Natural killer cell treated with Interleukin-12 subunit alpha and Interleukin-12 subunit beta and Interleukin-15 and Interleukin-18, amount 100 ng/mL, for 72 hours (primary cell): ENCODE measurements around the gene CENPW. TPM values are rescaled to one million over a fixed set of nuclear protein-coding genes. Genes with fewer than 3 reads are reported as not detected.

Experiments
- ATAC-seq, 2 donors: fragments of 150-1000 bp; cut with Tn5 transposase in 1 of 2; sonication (Bioruptor Pico), chemical (Tn5 transposase) in 1 of 2; 2 replicates each; pipeline ENCODE4 v1.10.0; 2021
- DNase-seq: peaks from one replicate; pipeline ENCODE4 v3.0.0; 2022; ENCODE audit warnings: low spot score
- H3K27ac Mint-ChIP-seq, 2 donors: 1 replicate in 1 of 2; 2 replicates in 1 of 2; pipeline ENCODE4 v1.8.0; 2022; ENCODE audit warnings: mixed read lengths in 2 of 2, mild to moderate bottlenecking in 1 of 2, moderate library complexity in 1 of 2
- H3K27me3 Mint-ChIP-seq, 2 donors: 1 replicate in 1 of 2; 2 replicates in 1 of 2; pipeline ENCODE4 v1.8.0; 2022; ENCODE audit warnings: mixed read lengths in 2 of 2
- H3K36me3 Mint-ChIP-seq: one replicate; pipeline ENCODE4 v1.8.0; 2022; ENCODE audit warnings: mixed read lengths
- H3K4me1 Mint-ChIP-seq, 2 donors: 1 replicate in 1 of 2; 2 replicates in 1 of 2; pipeline ENCODE4 v1.8.0; 2022; ENCODE audit warnings: low read depth in 2 of 2, mixed read lengths in 2 of 2, mild to moderate bottlenecking in 1 of 2
- H3K4me3 Mint-ChIP-seq: one replicate; pipeline ENCODE4 v1.8.0; 2022; ENCODE audit warnings: mixed read lengths
- H3K9me3 Mint-ChIP-seq: 2 replicates; pipeline ENCODE4 v1.8.0; 2022; ENCODE audit warnings: mixed read lengths
- total RNA-seq, 2 donors: library from RNA; stranded (reverse); gene quantifications; one replicate each; pipeline ENCODE4 v1.2.3, GENCODE V29; 2022

CENPW gene
- total RNA-seq, 2 donors from 2014 or later: 36.2 to 50.4 TPM

DNA sequence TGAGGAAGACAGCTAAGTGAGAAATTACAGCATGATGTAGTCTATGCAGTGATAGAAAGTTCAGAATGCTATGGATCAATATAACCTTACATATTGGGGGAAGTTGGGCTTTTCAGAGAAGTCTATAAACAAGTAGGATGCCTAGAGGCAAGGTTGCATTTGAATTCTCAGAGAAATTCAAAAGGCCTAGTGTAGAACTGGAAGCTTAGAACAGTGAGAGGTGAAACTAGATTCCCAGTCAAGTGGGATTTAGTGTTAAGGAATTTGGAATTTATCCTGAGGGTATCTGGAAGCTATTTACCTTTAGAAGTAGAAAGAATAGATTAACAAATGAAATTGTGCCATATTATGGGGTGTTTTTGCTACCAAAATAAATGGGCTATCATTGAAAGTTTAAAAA is 4.3 kb downstream of the CENPW start:
- H3K27ac Mint-ChIP-seq: no peak overlapping the region
- DNase-seq: no peak
- H3K4me1 Mint-ChIP-seq: peaks cover 4 to 12% of the 10 kb centered on the region in 2 donors
- no peaks in the 10 kb centered on the region for H3K27me3 Mint-ChIP-seq
- H3K9me3 Mint-ChIP-seq: no peaks in the 10 kb centered on the region
- no peak for ATAC-seq
- no peaks in the 10 kb centered on the region for H3K36me3 Mint-ChIP-seq
- no peak overlapping the region for H3K4me3 Mint-ChIP-seq

DNA sequence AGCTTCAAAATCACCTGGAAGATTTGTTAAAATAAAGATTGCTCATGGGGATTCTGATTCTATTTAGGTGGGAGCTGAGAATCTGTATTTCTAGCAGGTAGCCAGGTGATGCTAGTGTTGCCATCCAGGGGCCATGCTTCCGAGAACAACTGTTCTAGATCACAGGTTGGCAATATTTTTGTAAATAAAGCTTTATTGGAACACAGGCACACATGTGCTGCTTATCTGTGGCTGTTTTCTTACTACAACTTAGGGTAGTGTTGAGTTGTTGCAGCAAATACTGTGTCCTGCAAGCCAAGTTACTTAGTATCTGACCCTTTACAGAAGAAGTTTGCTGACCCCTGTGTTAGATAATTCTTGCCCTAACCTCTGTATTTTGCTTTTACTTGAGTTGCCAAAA is 12.0 kb downstream of the CENPW start:
- H3K27me3 Mint-ChIP-seq: no peaks in the 10 kb centered on the region
- no peak for ATAC-seq
- no peaks in the 10 kb centered on the region for H3K36me3 Mint-ChIP-seq
- H3K4me3 Mint-ChIP-seq: no peak overlapping the region
- no peak for DNase-seq
- no peaks in the 10 kb centered on the region for H3K9me3 Mint-ChIP-seq
- H3K27ac Mint-ChIP-seq: no peak overlapping the region
- H3K4me1 Mint-ChIP-seq: no peaks in the 10 kb centered on the region

DNA sequence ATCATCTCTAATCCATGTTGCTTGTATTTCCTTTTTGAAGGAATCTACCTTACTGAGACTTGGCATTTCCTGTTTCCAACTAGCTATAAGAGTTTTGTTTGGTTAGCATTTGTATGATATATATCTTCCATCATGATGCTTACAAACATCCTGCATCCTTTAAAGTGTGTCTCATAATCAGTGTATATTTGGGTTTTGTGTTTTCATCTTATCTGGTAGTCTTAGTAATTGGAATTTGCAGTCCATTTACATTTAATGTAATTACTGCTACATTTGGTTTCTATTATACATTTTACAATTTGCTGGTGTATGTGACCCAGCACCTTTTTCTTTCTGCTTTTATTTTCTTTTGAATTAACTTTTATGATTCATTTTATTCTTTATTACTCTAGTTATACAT is 12.6 kb downstream of the CENPW start:
- no peaks in the 10 kb centered on the region for H3K27me3 Mint-ChIP-seq
- no peak overlapping the region for H3K27ac Mint-ChIP-seq
- no peak for ATAC-seq
- DNase-seq: no peak
- no peaks in the 10 kb centered on the region for H3K9me3 Mint-ChIP-seq
- no peaks in the 10 kb centered on the region for H3K36me3 Mint-ChIP-seq
- H3K4me1 Mint-ChIP-seq: no peaks in the 10 kb centered on the region
- H3K4me3 Mint-ChIP-seq: no peak overlapping the region

DNA sequence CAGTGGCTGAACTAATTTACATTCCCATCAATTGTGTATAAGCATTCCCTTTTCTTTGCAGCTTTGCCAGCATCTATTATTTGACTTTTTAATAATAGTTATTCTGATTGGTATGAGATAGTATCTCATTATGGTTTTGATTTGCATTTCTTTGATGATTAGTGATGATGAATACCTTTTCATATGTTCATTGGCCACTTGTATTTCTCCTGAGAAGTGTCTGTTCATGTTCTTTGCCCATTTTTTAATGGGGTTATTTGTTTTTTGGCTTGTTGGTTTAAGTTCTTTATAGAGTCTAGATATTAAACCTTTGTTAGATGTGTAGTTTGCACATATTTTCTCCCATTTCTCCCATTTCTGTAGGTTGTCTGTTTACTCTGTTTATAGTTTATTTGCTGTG is 16.6 kb downstream of the CENPW start:
- Mint-ChIP-seq H3K36me3 (peaks cover 18% of the 10 kb centered on the region), H3K27me3 (no peaks in the 10 kb centered on the region), H3K9me3 (peaks cover 18% of the 10 kb centered on the region), H3K4me3 (no peak overlapping the region), H3K27ac (no peak overlapping the region), H3K4me1 (no peaks in the 10 kb centered on the region)
- no peak for ATAC-seq
- no peak for DNase-seq

DNA sequence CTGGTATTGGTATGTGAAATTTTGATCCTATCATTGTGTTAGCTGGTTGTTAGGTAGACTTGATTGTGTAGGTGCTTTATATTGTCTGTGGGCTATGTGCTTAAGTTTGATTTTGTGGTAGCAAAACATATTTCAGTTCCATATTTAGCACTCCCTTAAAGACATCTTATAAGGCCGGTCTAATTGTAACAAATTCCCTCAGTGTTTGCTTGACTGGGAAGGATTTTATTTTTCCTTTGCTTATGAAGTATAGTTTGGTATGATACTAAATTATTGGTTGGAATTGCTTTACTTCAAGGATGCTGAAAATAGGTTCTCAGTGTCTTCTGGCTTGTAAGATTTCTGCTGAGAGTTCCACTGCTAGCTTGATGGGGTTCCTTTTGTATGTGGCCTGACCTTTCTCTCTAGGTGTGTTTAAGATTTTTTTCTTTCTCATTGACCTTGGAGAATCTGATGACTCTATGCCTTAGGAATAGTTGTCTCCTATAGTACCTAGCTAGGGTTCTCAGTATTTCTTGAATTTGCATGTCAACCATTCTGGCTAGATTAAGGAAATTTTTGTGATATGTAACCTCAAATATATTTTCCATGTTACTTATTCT is 20.1 kb downstream of the CENPW start:
- Mint-ChIP-seq H3K36me3 (peaks cover 18% of the 10 kb centered on the region), H3K27me3 (no peaks in the 10 kb centered on the region), H3K9me3 (peaks cover 18% of the 10 kb centered on the region), H3K4me3 (no peak overlapping the region), H3K27ac (no peak overlapping the region), H3K4me1 (no peaks in the 10 kb centered on the region)
- ATAC-seq: no peak
- no peak for DNase-seq

DNA sequence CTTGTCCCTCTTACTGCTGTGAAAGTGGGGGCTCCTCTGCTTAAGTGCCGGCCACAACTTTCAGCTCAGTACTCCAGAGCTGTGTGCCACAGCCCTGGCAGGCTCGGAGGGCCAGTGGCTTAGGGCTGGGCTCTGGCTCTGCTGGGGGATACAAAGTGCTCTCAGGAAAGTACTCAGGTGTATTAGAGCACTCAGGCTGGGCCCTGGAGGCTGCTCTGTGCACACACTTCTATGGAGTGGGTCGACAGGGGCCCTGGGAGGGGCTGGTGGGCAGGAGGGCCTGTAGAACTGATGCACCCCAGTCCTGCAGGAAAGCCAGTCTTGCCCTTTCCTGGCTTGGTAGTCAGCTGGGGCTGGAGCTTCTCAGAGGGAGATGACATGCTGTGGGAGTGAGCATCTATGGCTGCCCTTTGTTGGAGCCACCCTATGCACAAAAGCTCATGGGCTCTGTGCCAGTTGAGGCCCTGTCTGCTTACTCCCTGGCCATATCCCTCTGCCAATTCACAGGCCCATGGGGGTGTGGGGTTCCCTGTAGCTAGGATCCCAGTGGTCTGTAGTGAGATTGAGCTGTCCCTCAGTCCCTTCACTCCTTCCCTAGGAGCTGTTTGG is 22.0 kb downstream of the CENPW start:
- Mint-ChIP-seq H3K27me3 (no peaks in the 10 kb centered on the region), H3K27ac (no peak overlapping the region), H3K36me3 (peaks cover 18% of the 10 kb centered on the region), H3K9me3 (peaks cover 18% of the 10 kb centered on the region), H3K4me1 (no peaks in the 10 kb centered on the region), H3K4me3 (no peak overlapping the region)
- DNase-seq (no peak), ATAC-seq (peak in 1 of 2 donors; percentile 15)

DNA sequence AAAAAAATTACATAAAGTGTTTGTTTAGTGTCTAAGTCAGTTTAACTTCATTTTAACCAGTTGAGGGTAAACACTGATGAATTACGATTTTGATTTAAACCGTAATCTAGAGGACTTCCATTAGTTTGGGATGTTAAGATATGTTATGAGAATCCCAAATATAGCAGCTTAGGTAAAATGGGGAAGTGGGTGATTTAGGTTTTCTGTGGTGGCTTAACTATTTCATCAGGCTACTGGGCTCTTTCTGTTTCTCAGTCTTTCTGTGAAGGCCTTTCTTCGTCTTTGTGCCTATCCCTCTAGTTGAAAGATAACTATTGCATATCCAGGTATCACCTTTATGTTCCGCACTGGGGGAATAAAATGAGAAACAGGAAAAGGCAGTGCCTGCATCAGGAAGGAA is 27.9 kb downstream of the CENPW start:
- H3K4me3 Mint-ChIP-seq: no peak overlapping the region
- H3K27ac Mint-ChIP-seq: no peak overlapping the region
- H3K9me3 Mint-ChIP-seq: peaks cover 26% of the 10 kb centered on the region
- no peak for DNase-seq
- no peak for ATAC-seq
- no peaks in the 10 kb centered on the region for H3K4me1 Mint-ChIP-seq
- no peaks in the 10 kb centered on the region for H3K36me3 Mint-ChIP-seq
- H3K27me3 Mint-ChIP-seq: no peaks in the 10 kb centered on the region

DNA sequence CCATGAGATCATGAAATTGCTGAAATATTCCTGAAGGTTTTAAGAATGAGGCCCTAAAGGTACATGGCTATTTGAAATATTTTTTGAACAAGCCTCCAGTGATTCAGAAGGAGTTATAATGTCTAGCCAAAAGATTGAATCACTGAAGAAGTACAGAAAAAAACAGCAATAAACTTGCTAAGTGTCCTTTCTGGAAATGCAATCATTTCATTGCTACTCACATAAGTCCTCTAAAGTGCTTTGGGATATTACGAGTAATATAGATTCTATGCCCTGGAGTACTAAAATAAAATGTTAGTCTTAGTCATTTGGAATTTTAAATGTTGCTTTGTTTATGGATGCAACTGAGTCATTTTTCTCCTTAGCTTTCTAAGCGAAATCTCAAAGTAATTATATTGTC is 32.7 kb downstream of the CENPW start:
- Mint-ChIP-seq H3K4me3 (no peak overlapping the region), H3K4me1 (no peaks in the 10 kb centered on the region), H3K27ac (no peak overlapping the region), H3K36me3 (no peaks in the 10 kb centered on the region), H3K27me3 (no peaks in the 10 kb centered on the region), H3K9me3 (peaks cover 27% of the 10 kb centered on the region)
- ATAC-seq: no peak
- no peak for DNase-seq

DNA sequence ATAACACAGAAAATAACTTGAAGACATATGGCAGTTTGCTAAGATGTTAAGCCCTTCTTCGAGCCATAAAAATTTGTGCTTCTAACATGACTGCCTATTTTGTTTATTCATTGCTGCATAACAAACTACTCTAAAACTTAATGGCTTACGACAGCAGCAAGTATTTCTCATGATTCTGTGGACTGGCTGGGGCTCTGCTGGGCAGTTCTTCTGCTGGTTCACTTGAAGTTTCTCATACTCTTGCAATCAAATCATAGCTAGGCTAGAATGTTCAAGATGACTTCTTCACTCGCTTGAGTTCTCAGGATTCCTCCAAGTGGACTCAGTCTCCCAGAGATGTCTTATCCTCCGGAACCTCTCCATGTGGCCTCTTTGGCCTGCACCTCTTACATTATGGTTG is 33.4 kb downstream of the CENPW start:
- H3K36me3 Mint-ChIP-seq: no peaks in the 10 kb centered on the region
- no peaks in the 10 kb centered on the region for H3K4me1 Mint-ChIP-seq
- no peaks in the 10 kb centered on the region for H3K27me3 Mint-ChIP-seq
- H3K9me3 Mint-ChIP-seq: peaks cover 24% of the 10 kb centered on the region
- no peak overlapping the region for H3K4me3 Mint-ChIP-seq
- H3K27ac Mint-ChIP-seq: no peak overlapping the region
- DNase-seq: no peak
- ATAC-seq: no peak

DNA sequence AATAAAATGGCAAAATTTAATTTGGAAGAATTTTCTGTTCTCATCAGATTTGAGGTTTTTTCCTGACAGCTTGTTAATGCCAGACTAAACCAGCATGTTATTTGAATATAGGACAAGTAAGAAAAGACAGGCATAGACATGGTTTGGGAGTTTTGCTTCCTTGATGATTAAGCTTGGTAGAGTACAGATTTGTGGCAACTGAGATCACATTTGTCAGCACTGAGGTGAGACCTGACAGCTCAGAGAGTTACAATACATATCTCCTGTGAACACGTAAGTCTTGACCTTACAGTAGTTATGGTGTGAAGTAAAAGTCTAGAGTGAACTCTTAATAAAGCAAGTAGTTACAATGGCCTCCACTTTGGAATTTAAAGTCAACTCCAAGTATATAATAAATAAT is 34.5 kb downstream of the CENPW start:
- ATAC-seq (no peak), DNase-seq (no peak)
- Mint-ChIP-seq H3K9me3 (peaks cover 21% of the 10 kb centered on the region), H3K4me3 (no peak overlapping the region), H3K27me3 (no peaks in the 10 kb centered on the region), H3K4me1 (no peaks in the 10 kb centered on the region), H3K36me3 (no peaks in the 10 kb centered on the region), H3K27ac (no peak overlapping the region)

DNA sequence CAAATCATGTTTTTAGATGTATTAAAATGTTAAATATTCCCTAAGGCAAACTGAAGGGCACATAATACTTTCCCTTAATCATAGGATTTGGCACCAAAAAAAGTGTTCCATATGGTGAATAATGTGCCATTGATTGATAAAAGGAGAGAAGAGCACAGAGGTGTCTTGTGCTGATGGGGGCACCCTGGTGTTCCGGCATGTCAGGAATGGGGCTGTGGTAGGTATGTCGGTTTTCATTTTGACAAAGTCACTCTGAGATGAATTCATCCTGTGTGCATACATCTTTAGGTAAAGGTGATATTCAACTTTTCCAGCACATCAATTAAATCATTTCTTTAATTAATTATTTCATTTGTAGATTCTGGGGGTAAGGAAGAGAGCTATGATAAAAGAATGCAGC is 36.8 kb downstream of the CENPW start:
- Mint-ChIP-seq H3K27ac (no peak overlapping the region), H3K9me3 (peaks cover 12% of the 10 kb centered on the region), H3K27me3 (no peaks in the 10 kb centered on the region), H3K36me3 (no peaks in the 10 kb centered on the region), H3K4me3 (no peak overlapping the region), H3K4me1 (no peaks in the 10 kb centered on the region)
- ATAC-seq (no peak), DNase-seq (no peak)

DNA sequence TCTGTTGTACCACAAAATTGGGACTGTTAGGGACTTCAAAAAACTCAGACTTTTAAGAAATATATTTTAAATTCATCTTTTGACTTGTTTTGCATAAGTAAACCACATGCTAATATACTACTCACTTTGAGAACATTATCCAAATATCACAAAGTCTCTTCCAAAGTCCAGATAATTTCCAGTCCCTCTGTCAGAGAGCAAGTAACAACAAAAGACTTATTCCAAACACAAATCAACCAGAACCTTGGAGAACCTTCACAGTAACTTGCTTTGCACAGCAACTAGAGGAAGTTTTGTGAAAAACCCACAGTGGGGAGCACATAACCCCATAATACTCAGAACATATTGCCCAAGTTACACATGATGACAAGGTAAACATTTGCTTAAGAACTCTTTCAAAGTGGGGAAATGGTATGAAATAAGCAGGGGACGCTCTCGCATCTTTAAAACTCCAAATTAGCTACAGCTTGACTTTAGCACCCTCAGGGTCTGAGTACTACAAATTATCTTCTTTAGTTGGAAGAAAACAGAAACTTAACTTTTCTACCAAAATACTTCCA is 37.8 kb downstream of the CENPW start:
- DNase-seq (no peak), ATAC-seq (no peak)
- no peaks in the 10 kb centered on the region for H3K4me1 Mint-ChIP-seq
- H3K4me3 Mint-ChIP-seq: no peak overlapping the region
- H3K9me3 Mint-ChIP-seq: peaks cover 8% of the 10 kb centered on the region
- no peaks in the 10 kb centered on the region for H3K36me3 Mint-ChIP-seq
- H3K27me3 Mint-ChIP-seq: no peaks in the 10 kb centered on the region
- no peak overlapping the region for H3K27ac Mint-ChIP-seq

DNA sequence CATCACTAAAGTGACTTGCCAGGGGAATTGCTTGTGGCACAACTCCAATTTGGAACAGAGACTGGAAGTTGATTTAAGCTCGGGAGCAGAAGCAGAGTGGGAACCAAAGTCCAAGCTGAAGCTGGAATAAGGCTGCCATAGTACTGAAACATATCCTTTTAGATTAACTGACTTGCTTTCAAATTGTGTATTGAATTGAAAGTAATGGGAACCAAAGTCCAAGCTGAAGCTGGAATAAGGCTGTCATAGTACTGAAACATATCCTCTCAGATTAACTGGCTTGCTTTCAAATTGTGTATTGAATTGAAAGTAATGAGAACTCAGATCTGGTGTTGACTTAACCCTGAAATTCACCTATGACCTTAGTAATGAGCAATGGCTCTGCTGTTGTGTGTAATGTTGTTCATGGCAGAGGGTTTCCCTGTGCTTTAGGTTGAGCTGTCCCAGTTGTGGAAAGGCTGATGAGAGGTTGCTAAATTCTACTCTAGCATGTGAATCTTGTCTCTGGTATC is 40.2 kb downstream of the CENPW start:
- no peak overlapping the region for H3K27ac Mint-ChIP-seq
- H3K4me1 Mint-ChIP-seq: no peaks in the 10 kb centered on the region
- peaks cover 24% of the 10 kb centered on the region for H3K9me3 Mint-ChIP-seq
- no peak for ATAC-seq
- H3K36me3 Mint-ChIP-seq: no peaks in the 10 kb centered on the region
- DNase-seq: no peak
- H3K27me3 Mint-ChIP-seq: no peaks in the 10 kb centered on the region
- H3K4me3 Mint-ChIP-seq: no peak overlapping the region

DNA sequence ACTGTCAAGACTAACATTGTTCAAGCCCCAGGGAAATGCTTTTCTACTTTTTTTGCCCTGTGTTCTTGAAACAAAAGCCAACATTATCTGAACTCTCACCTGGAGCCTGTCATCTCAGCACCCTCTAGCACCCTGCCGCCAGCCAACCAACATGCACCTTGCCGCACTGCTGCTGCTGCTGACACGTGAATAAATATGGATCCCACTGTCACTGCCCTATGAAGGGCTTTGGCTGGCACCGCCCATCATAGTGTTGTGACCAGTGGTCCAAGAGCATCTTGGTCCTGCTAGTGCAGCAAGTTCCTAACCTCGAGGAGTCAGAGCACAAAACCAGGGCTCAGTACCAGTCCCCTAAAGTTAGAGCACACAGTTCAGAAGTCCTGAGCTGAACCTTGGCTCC is 41.6 kb downstream of the CENPW start:
- no peak overlapping the region for H3K4me3 Mint-ChIP-seq
- no peak overlapping the region for H3K27ac Mint-ChIP-seq
- no peak for ATAC-seq
- DNase-seq: no peak
- peaks cover 23% of the 10 kb centered on the region for H3K9me3 Mint-ChIP-seq
- H3K36me3 Mint-ChIP-seq: no peaks in the 10 kb centered on the region
- H3K27me3 Mint-ChIP-seq: no peaks in the 10 kb centered on the region
- no peaks in the 10 kb centered on the region for H3K4me1 Mint-ChIP-seq
